ENCODE results near the gene MYO1B.

DNA sequence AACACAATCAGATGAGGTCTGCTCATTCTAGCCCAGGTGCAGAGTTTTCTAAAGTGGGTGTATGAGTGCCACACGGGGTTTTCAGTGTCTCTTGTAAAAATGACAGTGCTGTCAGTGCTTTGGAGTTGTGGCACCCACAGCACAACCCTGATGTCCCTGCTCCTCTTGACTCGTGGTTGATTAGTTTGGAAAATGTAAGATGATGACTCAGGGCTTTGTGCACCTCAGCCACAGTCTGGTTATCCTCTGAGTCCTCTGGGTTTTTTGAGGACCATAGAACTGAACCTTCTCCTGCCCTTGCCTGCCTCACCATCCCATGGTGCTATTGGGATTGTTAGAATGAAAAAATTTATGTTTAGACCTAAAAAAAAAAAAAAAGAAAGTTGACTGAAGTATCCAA lies 105.6 kb downstream of the MYO1B start:
- TF ChIP-seq, protein P1, sequence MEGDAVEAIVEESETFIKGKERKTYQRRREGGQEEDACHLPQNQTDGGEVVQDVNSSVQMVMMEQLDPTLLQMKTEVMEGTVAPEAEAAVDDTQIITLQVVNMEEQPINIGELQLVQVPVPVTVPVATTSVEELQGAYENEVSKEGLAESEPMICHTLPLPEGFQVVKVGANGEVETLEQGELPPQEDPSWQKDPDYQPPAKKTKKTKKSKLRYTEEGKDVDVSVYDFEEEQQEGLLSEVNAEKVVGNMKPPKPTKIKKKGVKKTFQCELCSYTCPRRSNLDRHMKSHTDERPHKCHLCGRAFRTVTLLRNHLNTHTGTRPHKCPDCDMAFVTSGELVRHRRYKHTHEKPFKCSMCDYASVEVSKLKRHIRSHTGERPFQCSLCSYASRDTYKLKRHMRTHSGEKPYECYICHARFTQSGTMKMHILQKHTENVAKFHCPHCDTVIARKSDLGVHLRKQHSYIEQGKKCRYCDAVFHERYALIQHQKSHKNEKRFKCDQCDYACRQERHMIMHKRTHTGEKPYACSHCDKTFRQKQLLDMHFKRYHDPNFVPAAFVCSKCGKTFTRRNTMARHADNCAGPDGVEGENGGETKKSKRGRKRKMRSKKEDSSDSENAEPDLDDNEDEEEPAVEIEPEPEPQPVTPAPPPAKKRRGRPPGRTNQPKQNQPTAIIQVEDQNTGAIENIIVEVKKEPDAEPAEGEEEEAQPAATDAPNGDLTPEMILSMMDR (IDR thresholded peaks at IDR 0.05): no peak
- no peak for TF ChIP-seq ZFX (IDR thresholded peaks at IDR 0.05; ENCODE audit: borderline replicate concordance)

All from 22Rv1 (cell line).